Measurements from ENCODE around the gene C19orf12.

GRCh38 chr19:29731331-29731850 is 16.3 kb upstream of the C19orf12 start:
- TF ChIP-seq CTCF (IDR thresholded peaks at IDR 0.05; ENCODE audit: low read depth, low read length) (no peak), POLR2A (IDR thresholded peaks at IDR 0.05; ENCODE audit: extremely low read depth, insufficient read length) (no peak), MYC (IDR thresholded peaks at IDR 0.05; ENCODE audit: low read depth, low read length) (no peak)

Measured in NB4 (cell line).